ENCODE data around the gene RBSN.
A peak's percentile ranks its signal among the peaks of the same experiment; 100 is the strongest.

The RBSN gene

DNA sequence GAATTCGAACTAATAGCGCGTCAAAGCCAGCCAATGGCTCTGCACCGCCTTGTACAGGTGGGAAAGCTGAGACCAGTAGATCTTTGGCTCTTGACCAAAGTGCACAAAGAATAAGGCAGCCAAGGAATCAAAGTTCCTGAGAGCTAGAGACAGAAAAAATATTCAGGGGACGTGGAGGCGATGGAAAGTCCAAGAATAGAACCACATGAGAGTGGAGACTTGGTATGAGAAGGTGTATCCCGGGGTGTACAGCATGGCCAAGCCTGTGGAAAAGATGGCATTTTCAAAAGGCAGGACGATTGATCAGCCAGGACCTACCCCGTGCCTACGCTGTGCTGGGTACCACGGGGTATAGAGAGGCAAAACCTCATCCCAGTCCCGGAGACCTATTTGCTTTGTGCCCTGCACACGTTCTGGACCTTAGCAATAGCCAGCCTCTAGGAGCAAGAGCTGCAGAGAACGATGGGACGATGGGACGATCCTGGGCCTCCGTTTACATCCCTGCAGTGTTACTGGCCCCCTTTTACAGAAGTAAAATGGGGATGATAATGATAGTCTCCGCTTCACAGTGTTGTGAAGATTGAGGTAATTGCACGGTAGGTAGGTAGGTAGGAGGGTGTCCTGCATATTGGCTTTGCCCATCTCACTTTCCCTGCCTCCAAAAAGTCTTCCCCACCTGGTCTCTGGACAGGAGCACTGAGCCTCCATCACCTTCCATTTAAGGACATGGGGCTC, 583 bp upstream of the RBSN start:
- DNase-seq: no peak

DNA sequence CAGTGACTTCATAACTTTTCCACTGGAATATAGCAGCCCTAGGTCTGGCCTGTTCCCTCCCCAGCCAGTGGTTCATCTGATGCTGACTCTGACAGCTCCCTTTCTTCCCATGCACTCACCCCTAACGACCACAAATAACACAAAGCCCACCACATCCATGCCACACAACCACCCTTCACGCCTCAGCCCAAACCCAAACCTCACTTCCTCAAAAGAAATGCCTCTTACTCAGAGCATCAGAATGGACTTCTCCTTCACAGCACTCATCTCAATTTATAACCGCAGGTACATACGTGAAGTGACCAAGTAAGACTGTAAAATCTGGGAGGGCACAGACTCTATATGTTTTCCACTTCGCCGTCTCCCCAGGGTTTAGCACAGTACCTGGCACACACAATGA, 1.1 kb downstream of the RBSN start:
- DNase-seq: peak; percentile 56

DNA sequence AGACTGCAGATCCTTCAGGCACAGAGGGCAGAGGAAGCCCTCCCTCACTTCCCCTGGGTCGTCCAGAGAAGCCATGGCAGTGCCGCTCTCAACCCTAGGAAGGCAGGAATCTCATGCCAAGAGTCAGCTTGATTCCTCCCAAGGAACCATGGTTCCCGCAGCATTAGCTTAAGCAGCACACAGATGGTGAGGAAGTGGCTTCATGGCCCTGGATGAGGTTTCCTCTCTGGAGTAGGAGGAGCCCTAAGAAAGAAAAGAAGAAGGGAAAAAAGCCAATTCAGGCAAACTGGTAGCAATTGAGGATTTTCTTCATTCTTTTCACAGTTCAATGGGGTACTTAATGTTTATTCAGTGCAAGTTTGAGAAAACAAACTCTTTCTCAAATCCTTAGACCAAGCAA, 2.9 kb downstream of the RBSN start:
- no peak for DNase-seq

DNA sequence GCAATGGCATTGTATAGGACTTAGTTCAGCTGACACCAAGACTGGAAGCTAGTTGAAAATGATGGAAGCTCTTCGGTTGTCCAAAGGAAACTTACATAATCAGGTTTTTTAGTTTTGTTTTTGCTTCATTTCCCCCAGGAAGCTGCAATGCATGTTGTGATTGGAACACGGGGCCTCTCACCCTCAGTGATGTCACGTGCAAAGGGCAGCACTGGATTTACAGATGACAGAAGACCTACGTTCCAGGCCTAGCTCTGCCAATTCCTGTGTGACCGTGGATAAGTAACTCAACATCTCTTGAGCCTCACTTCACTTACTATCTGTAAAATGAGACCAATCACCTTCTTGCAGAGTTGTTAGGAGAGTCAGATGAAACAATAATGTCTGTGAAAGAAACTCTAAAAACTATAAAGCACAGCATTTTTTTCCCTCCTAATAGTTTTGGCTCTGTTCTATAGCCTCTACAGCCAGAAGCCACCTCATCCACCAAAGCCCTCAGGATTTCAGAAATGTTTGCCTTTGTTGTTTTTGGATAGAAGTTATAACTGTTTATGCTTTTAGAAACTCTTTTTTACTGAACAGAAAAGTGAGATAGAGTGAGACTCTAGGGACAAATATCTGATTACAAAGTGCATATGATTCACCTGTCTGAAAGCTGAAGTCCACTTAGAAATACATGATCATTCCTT, 4.6 kb downstream of the RBSN start:
- no peak for DNase-seq

DNA sequence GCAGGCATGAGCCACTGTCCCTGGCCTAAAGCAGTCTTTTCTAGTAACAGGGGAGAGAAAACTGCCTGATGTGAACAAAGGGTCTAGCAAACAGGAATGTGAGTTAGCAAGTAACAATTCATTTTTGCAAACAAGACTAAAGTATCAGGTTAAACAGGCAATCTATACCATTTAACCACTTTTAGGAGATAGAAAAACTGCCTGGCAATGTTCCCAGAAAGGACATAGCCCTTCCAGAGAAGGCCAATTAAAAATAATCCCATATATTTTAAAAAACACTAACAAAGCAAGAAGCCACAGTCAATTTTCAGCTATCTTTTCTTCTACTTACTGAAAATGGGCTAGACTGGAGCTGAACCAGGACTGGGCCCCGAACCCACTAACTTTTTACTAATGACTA, 6.3 kb downstream of the RBSN start:
- DNase-seq: no peak

DNA sequence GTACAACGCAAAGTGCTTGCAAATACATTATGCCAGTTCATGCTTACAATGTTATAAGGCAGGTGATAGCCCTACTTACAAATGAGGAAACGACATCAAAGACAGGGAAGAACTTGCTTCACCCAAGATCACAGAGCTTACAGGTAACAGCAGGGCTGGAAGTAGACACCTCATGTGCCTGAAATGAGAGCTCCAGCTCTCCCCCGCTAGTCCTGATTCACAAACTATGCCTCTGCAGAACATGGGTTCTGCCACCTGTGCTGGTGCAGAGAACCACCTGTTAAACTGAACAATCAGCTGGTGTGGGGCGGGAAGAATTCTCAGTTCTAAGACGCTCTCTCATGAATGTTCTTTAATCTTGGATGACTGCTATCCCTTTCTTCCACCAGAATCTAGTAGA, 7.4 kb downstream of the RBSN start:
- no peak for DNase-seq

DNA sequence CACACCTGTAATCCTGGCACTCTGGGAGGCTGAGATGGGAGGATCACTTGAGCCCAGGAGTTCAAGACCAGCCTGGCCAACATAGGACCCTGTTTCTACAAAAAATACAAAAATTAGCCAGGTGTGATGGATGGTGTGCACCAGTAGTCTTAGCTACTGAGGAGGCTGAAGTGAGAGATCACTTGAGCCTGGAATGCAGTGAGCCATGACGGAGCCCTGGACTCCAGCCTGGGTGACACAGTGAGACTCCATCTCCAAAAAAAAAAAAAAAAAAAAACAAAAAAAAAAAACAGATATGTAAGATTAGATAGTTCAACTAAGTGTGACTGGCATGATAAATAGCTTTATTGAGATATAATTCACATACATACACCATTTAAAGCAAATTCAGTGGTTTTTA, 9.7 kb downstream of the RBSN start:
- DNase-seq: no peak

DNA sequence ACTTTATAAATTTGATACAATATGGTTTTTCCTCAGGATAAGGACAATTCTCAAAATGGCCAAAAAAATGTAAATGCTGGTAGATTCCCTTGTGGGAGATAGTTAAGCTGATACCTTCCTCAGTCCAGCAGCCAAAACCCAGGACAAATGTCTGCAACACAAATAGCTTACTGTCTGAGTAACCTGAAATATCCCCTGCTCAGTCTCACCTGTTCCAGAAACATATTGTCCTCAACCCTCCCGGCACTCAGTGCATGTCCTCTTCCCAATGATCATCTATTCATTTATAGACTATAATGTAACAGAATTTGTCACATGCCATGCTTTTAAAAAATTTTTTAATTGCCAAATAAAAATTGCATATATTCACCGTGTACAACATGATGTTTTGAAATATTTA, 12.2 kb downstream of the RBSN start:
- no peak for DNase-seq

DNA sequence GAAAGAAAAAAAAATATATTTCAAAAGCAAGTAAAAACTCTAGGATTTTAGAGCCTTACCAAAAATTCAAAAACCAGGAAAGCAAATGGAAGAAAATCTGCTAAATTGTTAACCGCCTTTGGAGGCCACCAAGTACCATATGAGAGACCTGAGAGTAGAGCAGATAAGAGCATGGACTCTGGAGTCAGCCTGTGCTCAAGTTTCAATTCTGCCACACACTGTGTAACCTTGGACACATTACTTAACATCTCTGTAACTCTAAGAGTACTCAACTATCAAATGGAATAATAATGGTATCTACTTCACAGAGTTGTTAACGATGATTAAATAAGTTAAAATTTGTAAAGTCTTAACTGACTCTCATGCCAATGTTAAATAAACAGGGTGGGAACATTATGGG, 12.7 kb downstream of the RBSN start:
- no peak for DNase-seq

DNA sequence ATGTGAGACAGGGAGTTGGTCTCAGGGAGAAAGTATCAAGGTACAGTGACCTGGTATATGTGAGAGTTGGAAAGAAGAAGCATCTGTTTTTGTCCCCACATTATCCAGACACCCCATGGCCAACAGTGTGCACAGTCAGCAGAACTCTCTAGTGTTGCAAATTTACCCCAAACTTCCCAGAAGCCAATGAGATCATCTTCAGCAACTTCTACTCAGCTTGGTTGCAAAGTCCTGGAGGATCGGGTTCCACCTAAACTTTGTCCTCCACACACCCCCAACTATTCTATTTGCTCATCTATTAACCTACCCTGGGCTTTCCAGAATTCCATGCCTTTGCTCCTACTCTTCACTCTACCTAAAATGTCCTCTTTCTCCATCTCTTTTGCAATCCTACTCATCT, 15.7 kb downstream of the RBSN start:
- DNase-seq: no peak

DNA sequence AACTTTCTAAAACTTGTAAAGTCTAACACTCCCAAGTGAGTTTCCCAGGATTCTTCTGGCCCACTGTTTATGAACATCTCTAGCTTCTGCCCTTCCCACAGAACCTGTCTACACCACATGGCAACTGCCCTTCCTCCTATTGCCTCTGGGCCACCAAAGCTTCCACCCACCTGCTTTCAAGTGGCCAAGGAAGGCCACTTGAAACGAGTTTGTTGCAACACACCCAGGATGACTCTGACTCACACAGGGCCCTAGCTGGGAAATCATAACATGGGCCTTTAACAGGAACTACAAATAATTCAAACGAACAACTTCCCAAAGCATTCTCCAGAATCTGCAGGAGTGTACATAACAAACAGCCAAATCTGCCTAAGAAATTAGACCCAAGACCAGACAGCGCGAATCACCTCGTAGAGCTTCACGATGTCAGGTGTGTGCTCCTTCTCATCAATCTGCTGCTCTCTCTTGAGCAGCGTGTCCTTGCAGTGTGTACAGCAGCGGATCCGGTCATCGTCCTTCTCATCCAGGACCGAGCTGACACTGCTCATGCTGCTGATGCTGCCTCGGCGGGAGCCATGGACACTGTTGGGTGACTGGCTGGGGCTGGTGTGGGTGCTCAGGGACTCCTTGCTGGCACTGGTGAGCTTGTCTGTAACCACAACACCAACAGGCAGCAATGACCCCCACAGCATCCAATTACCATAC, 16.8 kb downstream of the RBSN start:
- no peak for DNase-seq

DNA sequence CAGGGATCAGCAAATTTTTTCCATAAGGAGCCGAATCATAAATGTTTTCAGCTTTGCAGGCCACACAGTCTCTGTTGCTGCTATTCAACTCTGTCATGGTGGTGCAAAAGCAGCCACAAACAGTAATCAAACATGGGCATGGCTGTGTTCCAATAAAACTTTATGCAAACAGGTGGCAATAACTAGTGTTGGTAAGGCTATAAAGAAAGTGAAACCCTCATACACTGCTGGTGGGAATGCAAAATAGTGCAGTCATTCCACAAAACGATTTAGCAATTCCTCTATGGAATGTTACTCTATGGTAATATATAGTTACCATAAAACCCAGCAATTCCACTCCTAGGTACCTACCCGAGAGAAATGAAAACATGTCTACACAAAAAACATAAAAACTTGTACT, 19.9 kb downstream of the RBSN start:
- no peak for DNase-seq

DNA sequence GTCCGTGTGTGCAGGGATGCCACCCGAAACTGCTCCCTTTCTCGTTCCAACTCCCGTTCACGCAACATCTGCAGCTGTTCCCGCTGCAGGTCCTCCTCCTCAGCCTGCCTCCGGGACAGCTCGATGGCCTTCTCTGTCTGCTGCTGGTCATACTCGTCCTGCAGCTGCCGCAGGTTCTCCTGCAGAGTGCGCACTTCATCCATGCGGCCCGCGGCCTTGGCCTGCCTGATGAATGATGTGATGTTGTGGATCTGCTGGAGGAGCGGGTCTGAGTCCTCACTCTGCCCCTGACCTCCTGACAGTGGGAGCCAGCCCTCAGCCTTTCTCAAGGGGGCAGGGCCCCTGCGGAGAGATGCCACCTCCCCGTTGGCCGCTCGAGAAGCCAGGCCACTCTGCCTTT, 24.4 kb downstream of the RBSN start:
- DNase-seq: no peak

DNA sequence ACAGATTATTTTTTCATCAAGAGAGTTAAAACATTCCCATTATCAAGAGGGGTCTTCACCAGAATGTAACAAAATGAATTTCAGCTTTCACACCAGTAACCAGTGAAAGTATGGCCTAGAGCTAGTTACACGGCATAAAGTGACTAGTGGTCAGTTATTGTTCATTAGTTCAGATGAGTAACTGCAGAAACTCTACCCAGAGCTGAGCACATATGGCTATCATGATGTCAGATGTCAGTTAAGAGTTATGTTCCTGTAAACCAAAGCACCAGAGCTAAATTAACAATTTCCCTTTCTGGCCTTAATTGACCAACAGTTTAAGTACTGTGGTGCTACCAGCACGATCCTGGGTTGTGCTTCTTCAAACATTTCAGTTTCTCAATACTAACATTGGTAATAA, 27.2 kb downstream of the RBSN start:
- DNase-seq: no peak

DNA sequence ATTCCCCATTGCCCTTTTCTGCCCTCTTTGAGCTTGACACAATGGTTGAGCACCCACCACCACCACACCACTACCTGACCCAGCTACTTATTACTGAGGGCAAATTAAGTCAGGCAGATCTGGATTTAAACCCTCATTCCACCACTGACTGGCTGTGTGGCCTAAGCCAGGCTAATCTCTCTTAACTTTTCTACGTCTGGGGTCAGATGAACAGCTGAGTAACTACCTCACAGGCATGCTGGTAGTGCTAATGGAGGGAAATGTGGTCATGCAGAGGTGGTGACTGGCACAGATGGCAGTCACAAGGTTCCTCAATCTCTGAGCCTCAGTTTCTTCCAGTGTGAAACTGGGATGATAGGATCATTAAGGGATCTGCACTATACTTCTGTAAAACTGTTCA, 29.5 kb downstream of the RBSN start:
- DNase-seq: no peak

DNA sequence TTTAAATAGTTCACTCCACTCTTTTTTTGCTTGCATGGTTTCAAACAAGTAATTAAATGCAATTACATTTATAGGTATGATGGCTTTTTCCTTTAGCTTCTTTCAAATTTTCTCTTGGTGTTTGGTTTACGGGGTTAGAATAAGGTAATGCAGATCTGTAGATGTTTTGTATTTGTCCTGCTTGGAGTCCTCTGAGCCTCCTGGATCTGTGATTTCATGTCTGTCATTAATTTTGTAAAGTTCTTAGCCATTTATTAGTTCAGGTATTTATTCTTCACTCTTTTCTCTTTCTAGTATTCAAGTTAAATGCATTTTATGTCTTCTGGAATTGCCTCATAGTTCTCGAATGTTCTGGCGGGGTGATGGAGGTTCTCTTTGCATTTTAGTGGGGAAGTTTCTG, 32.5 kb downstream of the RBSN start:
- DNase-seq: no peak

DNA sequence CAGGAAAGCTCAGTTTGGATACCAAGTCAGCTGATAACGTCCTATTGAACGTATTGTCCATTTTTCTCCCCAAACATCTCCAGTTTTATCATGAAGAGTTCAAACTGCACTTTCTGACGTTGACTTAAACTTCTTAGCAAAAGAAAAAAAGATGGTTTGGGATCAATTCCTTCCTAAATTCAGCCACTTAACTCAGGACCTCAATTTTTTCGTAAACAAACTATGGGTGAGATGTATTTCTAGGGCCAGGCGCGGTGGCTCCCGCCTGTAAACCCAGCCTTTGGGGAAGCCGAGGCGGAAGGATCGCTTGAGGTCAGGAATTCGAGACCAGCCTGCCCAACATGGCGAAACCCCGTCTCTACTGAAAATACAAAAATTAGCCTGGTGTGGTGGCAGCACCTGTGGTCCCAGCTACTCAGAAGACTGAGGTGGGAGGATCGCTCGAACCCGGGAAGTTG, 33.4 kb downstream of the RBSN start:
- no peak for DNase-seq

DNA sequence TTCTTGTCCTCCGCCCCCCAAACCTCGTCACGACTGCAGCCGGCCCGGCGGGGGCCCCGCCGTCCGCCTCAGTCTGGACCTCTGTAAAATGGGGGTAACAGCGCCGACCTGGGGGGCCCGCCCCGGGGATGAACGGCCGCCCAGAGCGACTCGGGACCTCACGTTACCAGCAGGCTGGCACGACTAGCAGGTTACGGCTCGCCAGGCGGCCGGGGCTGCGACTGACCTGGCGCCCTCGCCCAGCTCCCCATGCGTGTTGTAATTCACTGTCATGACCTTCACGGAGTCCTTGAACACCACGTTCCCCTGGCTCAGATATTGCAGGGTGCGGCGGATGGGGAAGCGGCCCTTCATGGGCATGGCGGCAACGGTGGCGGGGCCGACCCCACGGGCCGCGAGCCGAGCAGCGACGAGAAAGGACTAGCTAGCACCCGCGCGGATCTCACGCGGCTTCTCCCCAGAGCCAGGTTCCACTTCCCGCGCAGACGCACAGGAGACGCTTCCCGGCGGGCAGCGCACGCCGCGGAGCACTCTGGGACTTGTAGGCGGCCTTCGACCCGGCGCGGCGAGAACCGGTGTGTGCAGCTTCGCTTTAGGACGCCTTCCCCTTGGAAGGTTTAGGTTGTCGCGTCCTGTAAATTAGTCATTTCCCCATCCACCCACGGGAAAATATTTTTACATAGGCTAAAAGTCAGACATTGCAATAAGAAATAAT, 34.0 kb downstream of the RBSN start, which contains the start of gene MRPS25:
MRPS25 (minus strand) TSS at position 481 of the 715 bp plus-strand sequence; CDS start at position 360, 121 bp downstream.
- peak; percentile 90 for DNase-seq

DNA sequence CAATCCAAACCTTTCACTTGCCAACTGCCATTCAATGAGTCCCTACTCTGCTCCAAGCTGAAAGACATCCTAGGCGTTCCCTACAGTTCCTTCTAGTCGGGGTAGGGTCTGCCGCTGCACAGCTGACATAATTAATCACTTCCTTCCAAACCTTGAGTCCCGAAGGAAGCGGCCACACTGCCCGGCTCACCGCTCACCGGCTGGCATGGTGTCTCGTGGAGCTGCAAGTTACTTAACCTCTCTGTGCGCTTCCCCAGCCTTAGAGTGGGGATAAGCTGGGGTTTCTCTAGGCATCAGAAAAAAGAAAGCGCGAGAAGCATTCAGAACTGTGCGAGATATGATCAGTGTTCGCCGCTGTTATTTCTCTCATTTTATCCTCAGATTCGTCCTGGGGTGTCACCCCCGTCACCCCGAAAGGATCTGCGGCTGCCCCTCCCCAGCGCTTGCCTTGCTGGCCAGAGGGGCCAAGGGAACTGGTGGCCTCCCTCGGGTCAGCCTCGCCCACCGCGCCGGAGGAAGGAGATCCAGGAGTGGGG, 34.6 kb downstream of the RBSN start:
- DNase-seq: no peak

DNA sequence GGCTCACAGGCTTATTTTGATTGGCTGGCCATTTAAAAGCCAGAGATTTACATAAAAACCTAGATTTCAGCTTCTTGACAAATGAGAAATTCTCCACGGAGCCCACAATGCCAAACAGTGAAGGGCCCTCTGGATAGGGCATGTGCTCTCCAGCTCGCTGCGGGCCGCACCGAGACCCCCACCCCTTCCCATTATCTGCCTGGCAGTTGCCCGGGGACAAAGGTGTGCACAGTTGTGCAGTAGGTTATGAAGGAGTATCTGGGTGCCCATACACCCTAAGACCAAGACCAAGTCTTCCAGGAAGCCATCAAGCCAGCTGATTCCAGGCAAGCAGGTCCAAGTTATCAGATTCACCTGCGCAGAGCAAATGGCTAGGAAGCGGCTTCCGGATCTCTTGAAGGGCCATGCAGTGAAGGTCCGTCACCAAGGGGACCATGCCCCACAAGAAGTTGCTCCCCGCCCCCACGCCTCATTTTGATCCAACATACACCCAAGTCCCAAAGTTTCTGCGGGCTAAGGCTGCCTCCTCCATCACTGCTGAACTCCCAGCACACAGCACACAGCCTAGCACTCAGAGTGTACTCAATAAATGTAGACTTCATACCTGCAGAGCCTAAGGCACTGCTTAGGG, 35.2 kb downstream of the RBSN start:
- DNase-seq: no peak

DNA sequence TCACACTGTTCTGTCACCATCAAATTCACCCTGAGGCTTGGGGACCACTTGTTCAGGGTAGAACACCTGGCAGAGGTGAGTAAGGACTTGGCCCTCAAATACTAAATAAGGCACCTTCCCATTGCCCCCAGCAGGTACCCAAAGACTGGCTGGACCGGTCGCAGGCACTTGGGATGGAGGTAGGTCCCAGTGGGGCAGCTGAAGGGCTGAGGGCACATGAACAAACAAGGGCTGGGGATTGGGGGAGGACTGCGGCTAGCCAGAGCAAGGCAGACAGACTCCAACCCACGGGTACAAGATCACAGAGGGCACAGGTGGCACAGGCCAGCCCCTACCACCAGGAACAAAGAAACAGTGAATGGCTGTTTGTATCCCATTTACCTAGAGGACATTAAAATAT, 35.7 kb downstream of the RBSN start:
- no peak for DNase-seq

DNA sequence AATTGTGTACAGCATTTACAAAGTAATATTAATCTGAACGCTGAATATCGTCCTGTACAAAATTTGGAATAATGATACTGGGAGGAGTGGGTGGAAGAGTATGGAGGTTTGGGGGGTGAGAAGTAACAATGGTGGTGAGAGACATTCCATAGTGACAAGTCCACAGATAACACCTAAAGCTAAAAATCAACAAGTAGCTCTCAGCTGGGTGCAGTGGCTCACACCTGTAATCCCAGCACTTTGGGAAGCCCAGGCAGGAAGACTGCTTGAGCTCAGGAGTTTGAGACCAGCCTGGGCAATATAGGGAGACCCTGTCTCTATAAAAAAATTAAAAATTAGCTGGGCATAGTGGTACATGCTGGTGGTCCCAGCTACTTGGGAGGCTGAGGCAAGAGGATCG, 38.9 kb downstream of the RBSN start:
- no peak for DNase-seq
